ENCODE data around the gene CDK19. TPM values are rescaled to one million over a fixed set of nuclear protein-coding genes. Genes with fewer than 3 reads are reported as not detected.

The CDK19 gene
- total and polyA plus RNA-seq, 4 experiments from 2014 or later = 1.0 to 24.3 (median 13.2) TPM

DNA sequence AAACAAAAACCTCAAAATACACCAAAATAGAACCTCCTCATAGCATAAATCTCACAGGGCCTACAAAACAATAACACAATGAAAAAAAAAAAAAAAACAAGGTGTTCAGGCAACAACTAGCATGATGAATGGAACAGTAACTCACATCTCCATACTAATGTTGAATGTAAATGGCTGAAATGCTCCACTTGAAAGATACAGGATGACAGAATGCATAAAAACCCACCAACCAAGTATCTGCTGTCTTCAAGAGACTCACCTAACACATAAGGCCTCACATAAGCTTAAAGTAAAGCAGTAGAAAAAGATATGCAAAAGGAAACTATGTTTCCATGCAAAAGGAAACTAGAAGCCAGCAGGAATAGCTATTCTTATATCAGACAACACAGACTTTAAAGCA, 121.3 kb downstream of the CDK19 start:
- POLR2A ChIA-PET (ENCODE audit: partially characterized antibody) = no interaction called here
- Mint-ChIP-seq H3K27ac (no peak overlapping the region), H3K9me3 (peaks cover 0 to 2% (median 0%) of the 10 kb centered on the region in 8 donors), H3K4me1 (peaks cover 8 to 17% (median 15%) of the 10 kb centered on the region in 4 donors), H3K4me3 (no peak overlapping the region), H3K36me3 (peaks cover 4 to 23% of the 10 kb centered on the region in 2 donors), H3K27me3 (no peaks in the 10 kb centered on the region)
- DNase-seq = no peak
- H3K27ac ChIP-seq (ENCODE audit: low read depth, low read length) = no peak overlapping the region
- intact Hi-C loops (cut with micrococcal nuclease) = no loop called here
- peaks cover 8% of the 10 kb centered on the region for H3K4me1 ChIP-seq (ENCODE audit: insufficient read depth, low read length)
- no peaks in the 10 kb centered on the region for H3K9me3 ChIP-seq (ENCODE audit: control insufficient read depth in 1 of 2, low read length in 2 of 2)
- no peak overlapping the region for H3K4me3 ChIP-seq (ENCODE audit: low read length in 2 of 2)
- H3K36me3 ChIP-seq (ENCODE audit: insufficient read depth, low read length) = no peaks in the 10 kb centered on the region
- H3K27me3 ChIP-seq (ENCODE audit: insufficient read depth, low read length) = no peaks in the 10 kb centered on the region
- CTCF ChIA-PET (ENCODE audit: partially characterized antibody) = interaction anchor here (3.2 kb wide), 1 partner anchor 11 kb away, joined by 11 read pairs; no protein-coding TSS in a partner anchor

DNA sequence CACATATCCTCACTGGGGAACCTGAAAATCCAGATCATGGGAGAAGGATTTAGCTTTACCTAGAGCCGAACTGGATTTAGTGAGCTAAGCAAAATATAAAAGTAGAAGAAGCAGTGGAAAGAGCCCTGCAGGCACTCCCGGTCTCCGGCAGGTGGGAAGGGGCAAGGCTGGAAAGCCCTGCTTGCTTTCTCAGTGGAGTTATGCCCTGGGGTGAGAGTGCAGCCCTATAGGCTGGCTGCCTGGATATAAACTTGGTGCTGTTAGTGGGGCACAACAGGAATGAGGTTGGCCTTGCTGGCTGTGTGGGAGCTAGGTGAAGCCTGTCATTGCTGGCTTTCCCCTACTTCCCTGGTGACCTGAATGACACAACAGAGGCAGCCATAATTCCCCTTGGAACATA, 122.0 kb downstream of the CDK19 start:
- no peak overlapping the region for H3K4me3 Mint-ChIP-seq
- H3K36me3 Mint-ChIP-seq = peaks cover 4 to 23% of the 10 kb centered on the region in 2 donors
- H3K36me3 ChIP-seq (ENCODE audit: insufficient read depth, low read length) = no peaks in the 10 kb centered on the region
- POLR2A ChIA-PET (ENCODE audit: partially characterized antibody) = no interaction called here
- DNase-seq = no peak
- peaks cover 0 to 2% (median 0%) of the 10 kb centered on the region in 8 donors for H3K9me3 Mint-ChIP-seq
- H3K27ac ChIP-seq (ENCODE audit: low read depth, low read length) = no peak overlapping the region
- no peaks in the 10 kb centered on the region for H3K27me3 ChIP-seq (ENCODE audit: insufficient read depth, low read length)
- intact Hi-C loops (cut with micrococcal nuclease) = no loop called here
- H3K4me1 ChIP-seq (ENCODE audit: insufficient read depth, low read length) = peaks cover 15% of the 10 kb centered on the region
- CTCF ChIA-PET (ENCODE audit: partially characterized antibody) = interaction anchor here (1.6 kb wide), 1 partner anchor 256 kb away, joined by 5 read pairs; no protein-coding TSS in a partner anchor
- no peak overlapping the region for H3K4me3 ChIP-seq (ENCODE audit: low read length in 2 of 2)
- H3K27me3 Mint-ChIP-seq = no peaks in the 10 kb centered on the region
- H3K9me3 ChIP-seq (ENCODE audit: control insufficient read depth in 1 of 2, low read length in 2 of 2) = no peaks in the 10 kb centered on the region
- H3K27ac Mint-ChIP-seq = no peak overlapping the region
- H3K4me1 Mint-ChIP-seq = peaks cover 14 to 24% (median 21%) of the 10 kb centered on the region in 4 donors

DNA sequence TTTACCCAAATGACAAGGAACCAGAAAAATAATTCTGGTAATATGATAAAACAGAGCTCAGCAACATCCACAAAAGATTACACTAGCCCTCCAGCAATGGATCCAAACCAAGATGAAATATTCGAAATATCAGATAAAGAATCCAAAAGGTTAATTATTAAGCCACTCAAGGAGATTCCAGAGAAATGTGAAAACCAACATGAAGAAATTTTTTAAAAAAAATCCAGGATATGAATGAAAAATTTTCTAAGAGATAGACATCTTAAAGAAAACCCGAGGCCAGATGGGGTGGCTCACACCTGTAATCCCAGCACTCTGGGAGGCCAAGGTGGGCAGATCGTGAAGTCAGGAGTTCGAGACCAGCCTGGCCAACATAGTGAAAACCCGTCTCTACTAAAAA, 124.4 kb downstream of the CDK19 start:
- Histone ChIP-seq H3K27ac (ENCODE audit: low read depth, low read length) (no peak overlapping the region), H3K4me3 (ENCODE audit: low read length in 2 of 2) (no peak overlapping the region), H3K9me3 (ENCODE audit: control insufficient read depth in 1 of 2, low read length in 2 of 2) (no peaks in the 10 kb centered on the region), H3K4me1 (ENCODE audit: insufficient read depth, low read length) (peaks cover 30% of the 10 kb centered on the region), H3K27me3 (ENCODE audit: insufficient read depth, low read length) (no peaks in the 10 kb centered on the region), H3K36me3 (ENCODE audit: insufficient read depth, low read length) (no peaks in the 10 kb centered on the region)
- no peak overlapping the region for H3K4me3 Mint-ChIP-seq
- no peak for DNase-seq
- H3K27me3 Mint-ChIP-seq = no peaks in the 10 kb centered on the region
- peaks cover 0 to 2% (median 0%) of the 10 kb centered on the region in 8 donors for H3K9me3 Mint-ChIP-seq
- H3K27ac Mint-ChIP-seq = peak overlapping the region in 1 of 7 donors; percentile 49
- peaks cover 24 to 48% (median 32%) of the 10 kb centered on the region in 4 donors for H3K4me1 Mint-ChIP-seq
- intact Hi-C loops (cut with micrococcal nuclease) = no loop called here
- ChIA-PET CTCF (ENCODE audit: partially characterized antibody) (interaction anchor here (1.8 kb wide), 1 partner anchor 8 kb away, joined by 5 read pairs; no protein-coding TSS in a partner anchor), POLR2A (ENCODE audit: partially characterized antibody) (no interaction called here)
- peaks cover 0 to 14% of the 10 kb centered on the region in 2 donors for H3K36me3 Mint-ChIP-seq

DNA sequence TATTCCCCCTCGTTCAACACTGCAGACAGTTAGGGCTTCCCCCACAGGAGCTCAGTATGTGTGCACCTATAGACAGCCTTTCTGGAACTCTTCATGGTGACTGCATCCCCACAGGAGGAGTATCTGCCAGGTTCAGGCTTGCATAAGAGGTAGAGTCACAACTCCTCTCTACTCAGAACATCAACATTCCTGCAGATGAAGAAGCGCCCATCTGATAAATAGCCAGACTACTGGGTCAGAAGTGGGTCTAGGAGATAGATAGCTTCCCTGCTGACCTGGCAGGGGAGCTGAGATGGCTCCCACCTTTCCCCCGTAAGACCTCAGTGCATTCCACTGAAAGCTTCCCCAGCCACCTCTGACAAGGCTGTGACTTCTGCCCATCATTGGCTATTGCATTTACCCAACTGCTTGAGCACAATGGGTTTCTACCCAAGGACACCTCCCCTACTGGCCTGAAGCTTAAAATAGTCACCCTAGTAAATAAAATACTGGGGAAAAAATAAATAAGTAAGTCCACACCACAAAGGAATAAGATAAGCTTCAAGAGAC, 125.1 kb downstream of the CDK19 start:
- no peaks in the 10 kb centered on the region for H3K27me3 Mint-ChIP-seq
- peak overlapping the region in 1 of 7 donors; percentile 56 for H3K27ac Mint-ChIP-seq
- ChIA-PET CTCF (ENCODE audit: partially characterized antibody) (interaction anchor here (1.8 kb wide), 1 partner anchor 8 kb away, joined by 5 read pairs; no protein-coding TSS in a partner anchor), POLR2A (ENCODE audit: partially characterized antibody) (interaction anchor here (0.8 to 3.8 kb wide), 2 partner anchors 125 to 185 kb away, joined by 3 to 32 read pairs; partner anchors contain the start of genes AMD1 and CDK19)
- H3K27me3 ChIP-seq (ENCODE audit: insufficient read depth, low read length) = no peaks in the 10 kb centered on the region
- H3K4me1 ChIP-seq (ENCODE audit: insufficient read depth, low read length) = peaks cover 30% of the 10 kb centered on the region
- no peaks in the 10 kb centered on the region for H3K9me3 ChIP-seq (ENCODE audit: control insufficient read depth in 1 of 2, low read length in 2 of 2)
- H3K4me1 Mint-ChIP-seq = peaks cover 25 to 50% (median 32%) of the 10 kb centered on the region in 4 donors
- H3K4me3 ChIP-seq (ENCODE audit: low read length in 2 of 2) = no peak overlapping the region
- peak overlapping the region in 1 of 8 donors; percentile 36 for H3K4me3 Mint-ChIP-seq
- no peak overlapping the region for H3K27ac ChIP-seq (ENCODE audit: low read depth, low read length)
- H3K9me3 Mint-ChIP-seq = peaks cover 0 to 2% (median 0%) of the 10 kb centered on the region in 8 donors
- H3K36me3 ChIP-seq (ENCODE audit: insufficient read depth, low read length) = no peaks in the 10 kb centered on the region
- intact Hi-C loops (cut with micrococcal nuclease) = no loop called here
- peaks cover 0 to 14% of the 10 kb centered on the region in 2 donors for H3K36me3 Mint-ChIP-seq
- no peak for DNase-seq

DNA sequence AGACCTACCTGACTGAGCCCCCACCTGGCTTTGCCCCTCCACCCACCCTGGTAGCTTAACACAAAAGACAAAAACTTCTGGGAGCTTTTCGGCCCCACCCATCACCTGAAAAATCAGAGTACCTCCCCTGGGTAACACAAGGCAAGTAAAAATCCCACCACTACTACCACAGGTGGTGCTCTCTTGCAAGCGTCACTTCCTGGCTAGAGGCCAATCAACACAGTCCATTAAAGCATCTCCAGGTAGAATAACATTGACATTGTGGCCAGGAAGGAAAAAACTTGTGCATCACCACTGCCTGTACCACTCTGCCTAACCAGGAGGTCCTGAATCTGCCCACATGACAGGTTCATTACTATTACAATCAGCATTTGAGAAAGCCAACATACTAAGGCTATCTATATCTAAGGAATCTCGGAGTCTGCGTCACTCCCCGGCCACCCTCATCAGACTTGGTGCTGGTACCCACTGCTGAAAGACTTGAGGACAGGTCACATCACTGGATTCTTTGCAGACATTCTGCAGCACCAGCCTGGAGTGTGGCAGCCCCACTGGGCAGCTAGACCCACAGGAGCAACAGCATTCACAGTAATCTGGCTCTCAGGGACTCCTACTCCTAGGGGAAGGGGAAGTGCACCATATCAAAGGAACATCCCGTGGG, 125.9 kb downstream of the CDK19 start:
- no peaks in the 10 kb centered on the region for H3K27me3 ChIP-seq (ENCODE audit: insufficient read depth, low read length)
- H3K4me3 ChIP-seq (ENCODE audit: low read length in 2 of 2) = no peak overlapping the region
- peaks cover 0 to 2% (median 0%) of the 10 kb centered on the region in 8 donors for H3K9me3 Mint-ChIP-seq
- peak; percentile 14 to 51 (median 31) for DNase-seq
- peaks cover 0 to 14% of the 10 kb centered on the region in 2 donors for H3K36me3 Mint-ChIP-seq
- intact Hi-C loops (cut with micrococcal nuclease) = no loop called here
- no peaks in the 10 kb centered on the region for H3K9me3 ChIP-seq (ENCODE audit: control insufficient read depth in 1 of 2, low read length in 2 of 2)
- H3K27ac Mint-ChIP-seq = peak overlapping the region in 6 of 7 donors; percentile 30 to 74 (median 61)
- peaks cover 30% of the 10 kb centered on the region for H3K4me1 ChIP-seq (ENCODE audit: insufficient read depth, low read length)
- no peak overlapping the region for H3K27ac ChIP-seq (ENCODE audit: low read depth, low read length)
- H3K36me3 ChIP-seq (ENCODE audit: insufficient read depth, low read length) = no peaks in the 10 kb centered on the region
- H3K27me3 Mint-ChIP-seq = no peaks in the 10 kb centered on the region
- ChIA-PET POLR2A (ENCODE audit: partially characterized antibody) (interaction anchor here (3.3 to 3.8 kb wide), 2 partner anchors 186 to 270 kb away, joined by 16 to 32 read pairs; partner anchors contain the start of genes AMD1 and GTF3C6), CTCF (ENCODE audit: partially characterized antibody) (interaction anchor here (1.7 kb wide), 1 partner anchor 269 kb away, joined by 3 read pairs; the partner anchor contains the start of gene GTF3C6)
- H3K4me3 Mint-ChIP-seq = peak overlapping the region in 4 of 8 donors; percentile 27 to 38 (median 34)
- H3K4me1 Mint-ChIP-seq = peaks cover 23 to 50% (median 32%) of the 10 kb centered on the region in 4 donors

DNA sequence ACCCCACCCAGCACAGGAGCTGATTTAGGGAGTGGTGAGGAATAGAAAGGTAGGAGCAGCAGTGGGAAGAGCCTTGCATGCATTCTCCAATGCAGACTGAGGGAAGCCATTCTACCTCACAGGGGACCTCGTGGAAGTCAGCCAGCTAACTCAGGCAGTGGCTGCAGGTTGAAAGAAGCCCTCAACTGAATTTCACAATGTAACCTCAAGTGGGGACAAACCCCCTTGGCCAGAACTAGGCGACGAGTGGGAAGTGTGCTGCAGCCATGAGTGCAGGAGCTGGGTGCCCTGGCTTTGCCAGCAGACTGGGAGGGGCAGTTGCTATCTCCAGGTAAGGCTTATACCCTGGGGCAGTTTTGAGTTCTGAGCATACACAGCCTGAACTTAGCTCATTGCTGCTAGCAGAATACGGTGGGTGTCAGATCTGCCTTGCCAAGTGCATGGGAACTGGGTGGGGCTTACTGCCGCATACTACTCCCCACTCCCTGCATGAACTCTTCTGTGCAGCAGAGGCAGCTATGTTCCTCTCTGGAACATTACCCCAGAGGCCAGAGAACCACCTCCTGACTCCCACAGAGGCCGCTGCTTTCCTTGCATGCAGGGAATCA, 126.5 kb downstream of the CDK19 start:
- peaks cover 22 to 50% (median 31%) of the 10 kb centered on the region in 4 donors for H3K4me1 Mint-ChIP-seq
- Histone ChIP-seq H3K27me3 (ENCODE audit: insufficient read depth, low read length) (no peaks in the 10 kb centered on the region), H3K36me3 (ENCODE audit: insufficient read depth, low read length) (no peaks in the 10 kb centered on the region), H3K4me1 (ENCODE audit: insufficient read depth, low read length) (peaks cover 30% of the 10 kb centered on the region), H3K27ac (ENCODE audit: low read depth, low read length) (no peak overlapping the region), H3K4me3 (ENCODE audit: low read length in 2 of 2) (no peak overlapping the region), H3K9me3 (ENCODE audit: control insufficient read depth in 1 of 2, low read length in 2 of 2) (no peaks in the 10 kb centered on the region)
- H3K36me3 Mint-ChIP-seq = peaks cover 0 to 10% of the 10 kb centered on the region in 2 donors
- intact Hi-C loops (cut with micrococcal nuclease) = no loop called here
- H3K27me3 Mint-ChIP-seq = no peaks in the 10 kb centered on the region
- ChIA-PET CTCF (ENCODE audit: partially characterized antibody) (interaction anchor here (0.5 to 1.9 kb wide), 3 partner anchors 127 to 269 kb away, joined by 3 to 5 read pairs (median 3); partner anchors contain the start of genes CDK19 and GTF3C6), POLR2A (ENCODE audit: partially characterized antibody) (interaction anchor here (3.3 to 3.8 kb wide), 2 partner anchors 186 to 270 kb away, joined by 16 to 32 read pairs; partner anchors contain the start of genes AMD1 and GTF3C6)
- DNase-seq = no peak
- peak overlapping the region in 6 of 8 donors; percentile 24 to 76 (median 43) for H3K4me3 Mint-ChIP-seq
- H3K9me3 Mint-ChIP-seq = peaks cover 0 to 2% (median 0%) of the 10 kb centered on the region in 8 donors
- H3K27ac Mint-ChIP-seq = peak overlapping the region; percentile 19 to 92 (median 74)
